ENCODE data around the gene CPN2.
A peak's percentile ranks its signal among the peaks of the same experiment; 100 is the strongest.

Gene CPN2

GRCh38 chr3:194380326-194380725, 29.2 kb upstream of the CPN2 start:
- Histone ChIP-seq H3K36me3 (ENCODE audit: control insufficient read depth, insufficient read depth, low read length, severe bottlenecking) (no peaks in the 10 kb centered on the region), H3K9ac (ENCODE audit: low read length) (no peak overlapping the region), H3K27me3 (replicated peaks; ENCODE audit: control insufficient read depth, insufficient read depth, low read length) (peaks cover 40% of the 10 kb centered on the region), H3K9me3 (ENCODE audit: control insufficient read depth, low read length) (no peaks in the 10 kb centered on the region), H3K4me3 (ENCODE audit: low read length) (no peak overlapping the region), H3K4me1 (ENCODE audit: control insufficient read depth, insufficient read depth, low read length) (no peaks in the 10 kb centered on the region)
- no peak for DNase-seq (ENCODE audit: low read depth)

DNA sequence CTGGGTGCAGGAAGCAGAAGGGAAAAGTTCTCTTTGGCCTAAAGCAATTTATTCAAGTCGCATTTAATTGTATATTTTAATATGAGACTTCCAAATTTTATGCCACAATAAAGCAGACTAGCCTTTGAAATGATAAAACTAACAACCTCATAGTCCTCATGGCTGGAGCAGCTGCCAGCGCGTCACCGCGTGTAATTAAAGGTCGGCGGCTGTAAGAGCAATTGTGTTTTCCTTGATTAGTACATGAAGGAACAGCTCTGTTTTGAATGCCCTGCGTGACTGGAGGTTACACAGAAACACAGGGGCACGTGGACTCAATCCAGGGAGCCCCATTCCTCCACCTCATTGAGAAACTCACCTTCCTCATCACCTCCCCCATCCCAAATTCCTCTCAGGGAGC, 28.5 kb upstream of the CPN2 start:
- H3K4me3 ChIP-seq (ENCODE audit: low read length): no peak overlapping the region
- H3K27me3 ChIP-seq (replicated peaks; ENCODE audit: control insufficient read depth, insufficient read depth, low read length): peaks cover 36% of the 10 kb centered on the region
- H3K9ac ChIP-seq (ENCODE audit: low read length): no peak overlapping the region
- no peaks in the 10 kb centered on the region for H3K9me3 ChIP-seq (ENCODE audit: control insufficient read depth, low read length)
- H3K36me3 ChIP-seq (ENCODE audit: control insufficient read depth, insufficient read depth, low read length, severe bottlenecking): no peaks in the 10 kb centered on the region
- H3K4me1 ChIP-seq (ENCODE audit: control insufficient read depth, insufficient read depth, low read length): no peaks in the 10 kb centered on the region
- no peak for DNase-seq (ENCODE audit: low read depth)

- Histone ChIP-seq H3K9ac (ENCODE audit: low read length) (no peak overlapping the region), H3K4me1 (ENCODE audit: control insufficient read depth, insufficient read depth, low read length) (no peaks in the 10 kb centered on the region), H3K36me3 (ENCODE audit: control insufficient read depth, insufficient read depth, low read length, severe bottlenecking) (no peaks in the 10 kb centered on the region), H3K4me3 (ENCODE audit: low read length) (no peak overlapping the region), H3K27me3 (replicated peaks; ENCODE audit: control insufficient read depth, insufficient read depth, low read length) (peaks cover 32% of the 10 kb centered on the region), H3K9me3 (ENCODE audit: control insufficient read depth, low read length) (no peaks in the 10 kb centered on the region)
- no peak for DNase-seq (ENCODE audit: low read depth)
Observed at GRCh38 chr3:194379231-194379630, 28.1 kb upstream of the CPN2 start.

- no peaks in the 10 kb centered on the region for H3K4me1 ChIP-seq (ENCODE audit: control insufficient read depth, insufficient read depth, low read length)
- no peaks in the 10 kb centered on the region for H3K9me3 ChIP-seq (ENCODE audit: control insufficient read depth, low read length)
- H3K4me3 ChIP-seq (ENCODE audit: low read length): no peak overlapping the region
- H3K9ac ChIP-seq (ENCODE audit: low read length): no peak overlapping the region
- no peaks in the 10 kb centered on the region for H3K36me3 ChIP-seq (ENCODE audit: control insufficient read depth, insufficient read depth, low read length, severe bottlenecking)
- H3K27me3 ChIP-seq (replicated peaks; ENCODE audit: control insufficient read depth, insufficient read depth, low read length): peaks cover 19% of the 10 kb centered on the region
- DNase-seq (ENCODE audit: low read depth): no peak
Observed at GRCh38 chr3:194377708-194378107, 26.6 kb upstream of the CPN2 start.

GRCh38 chr3:194376241-194376560, 25.1 kb upstream of the CPN2 start:
- Histone ChIP-seq H3K4me3 (ENCODE audit: low read length) (no peak overlapping the region), H3K9ac (ENCODE audit: low read length) (no peak overlapping the region), H3K4me1 (ENCODE audit: control insufficient read depth, insufficient read depth, low read length) (no peaks in the 10 kb centered on the region), H3K9me3 (ENCODE audit: control insufficient read depth, low read length) (no peaks in the 10 kb centered on the region), H3K36me3 (ENCODE audit: control insufficient read depth, insufficient read depth, low read length, severe bottlenecking) (no peaks in the 10 kb centered on the region), H3K27me3 (replicated peaks; ENCODE audit: control insufficient read depth, insufficient read depth, low read length) (peaks cover 15% of the 10 kb centered on the region)
- no peak for DNase-seq (ENCODE audit: low read depth)

GRCh38 chr3:194375473-194376240, 24.5 kb upstream of the CPN2 start:
- H3K9me3 ChIP-seq (ENCODE audit: control insufficient read depth, low read length): no peaks in the 10 kb centered on the region
- H3K4me1 ChIP-seq (ENCODE audit: control insufficient read depth, insufficient read depth, low read length): no peaks in the 10 kb centered on the region
- H3K27me3 ChIP-seq (replicated peaks; ENCODE audit: control insufficient read depth, insufficient read depth, low read length): peaks cover 13% of the 10 kb centered on the region
- no peak overlapping the region for H3K4me3 ChIP-seq (ENCODE audit: low read length)
- no peaks in the 10 kb centered on the region for H3K36me3 ChIP-seq (ENCODE audit: control insufficient read depth, insufficient read depth, low read length, severe bottlenecking)
- H3K9ac ChIP-seq (ENCODE audit: low read length): no peak overlapping the region
- DNase-seq (ENCODE audit: low read depth): no peak

DNA sequence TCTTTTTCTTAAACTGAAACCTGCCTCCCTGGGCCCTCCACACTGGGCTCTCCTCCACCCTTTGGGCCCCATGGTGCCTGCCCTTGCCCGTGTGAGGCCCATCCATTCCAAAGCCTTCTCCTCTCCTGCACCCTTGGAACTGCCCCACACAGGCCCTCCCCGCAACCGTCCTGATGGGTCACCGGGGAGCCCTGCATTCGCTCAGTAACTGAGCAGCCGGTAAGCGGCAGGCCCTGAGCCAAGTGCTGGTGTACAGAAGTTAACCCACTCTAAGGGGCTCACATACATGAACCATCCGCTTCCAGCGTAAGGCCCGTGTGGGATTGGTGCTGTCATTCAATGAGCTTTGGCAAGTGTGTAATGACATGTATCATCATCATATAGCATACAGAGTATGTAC, 23.8 kb upstream of the CPN2 start:
- H3K9ac ChIP-seq (ENCODE audit: low read length): no peak overlapping the region
- H3K4me1 ChIP-seq (ENCODE audit: control insufficient read depth, insufficient read depth, low read length): peaks cover under 1% of the 10 kb centered on the region
- H3K27me3 ChIP-seq (replicated peaks; ENCODE audit: control insufficient read depth, insufficient read depth, low read length): peaks cover 6% of the 10 kb centered on the region
- H3K4me3 ChIP-seq (ENCODE audit: low read length): no peak overlapping the region
- no peak for DNase-seq (ENCODE audit: low read depth)
- no peaks in the 10 kb centered on the region for H3K36me3 ChIP-seq (ENCODE audit: control insufficient read depth, insufficient read depth, low read length, severe bottlenecking)
- H3K9me3 ChIP-seq (ENCODE audit: control insufficient read depth, low read length): no peaks in the 10 kb centered on the region

- H3K9ac ChIP-seq (ENCODE audit: low read length): no peak overlapping the region
- no peaks in the 10 kb centered on the region for H3K9me3 ChIP-seq (ENCODE audit: control insufficient read depth, low read length)
- no peak for DNase-seq (ENCODE audit: low read depth)
- H3K4me3 ChIP-seq (ENCODE audit: low read length): no peak overlapping the region
- H3K4me1 ChIP-seq (ENCODE audit: control insufficient read depth, insufficient read depth, low read length): peaks cover 10% of the 10 kb centered on the region
- H3K27me3 ChIP-seq (replicated peaks; ENCODE audit: control insufficient read depth, insufficient read depth, low read length): peaks cover 4% of the 10 kb centered on the region
- no peaks in the 10 kb centered on the region for H3K36me3 ChIP-seq (ENCODE audit: control insufficient read depth, insufficient read depth, low read length, severe bottlenecking)
Observed at GRCh38 chr3:194373899-194374298, 22.8 kb upstream of the CPN2 start.

GRCh38 chr3:194373028-194373427, 21.9 kb upstream of the CPN2 start:
- no peaks in the 10 kb centered on the region for H3K9me3 ChIP-seq (ENCODE audit: control insufficient read depth, low read length)

DNA sequence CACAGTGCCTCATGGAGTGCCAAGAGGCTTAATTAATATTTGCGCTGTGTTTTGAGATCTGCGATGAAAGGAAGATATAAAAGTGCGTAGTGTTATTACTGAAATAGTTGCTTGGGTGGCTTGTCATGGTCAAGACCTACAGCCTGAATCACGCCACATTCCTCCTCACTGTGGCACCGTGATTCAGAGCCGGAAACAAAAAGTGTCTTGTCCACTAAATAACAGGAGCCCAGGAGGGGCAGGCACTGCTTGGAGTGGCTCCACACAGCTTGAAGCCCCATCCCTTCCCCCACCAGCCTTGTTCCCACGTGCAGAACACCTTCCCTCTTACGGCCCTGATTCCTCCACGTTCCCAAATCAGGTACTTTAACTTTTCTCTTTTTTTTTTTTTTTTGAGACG, 19.6 kb upstream of the CPN2 start:
- Histone ChIP-seq H3K27me3 (replicated peaks; ENCODE audit: control insufficient read depth, insufficient read depth, low read length) (peaks cover 4% of the 10 kb centered on the region), H3K4me1 (ENCODE audit: control insufficient read depth, insufficient read depth, low read length) (peaks cover 21% of the 10 kb centered on the region), H3K9me3 (ENCODE audit: control insufficient read depth, low read length) (no peaks in the 10 kb centered on the region), H3K9ac (ENCODE audit: low read length) (no peak overlapping the region), H3K4me3 (ENCODE audit: low read length) (no peak overlapping the region), H3K36me3 (ENCODE audit: control insufficient read depth, insufficient read depth, low read length, severe bottlenecking) (no peaks in the 10 kb centered on the region)
- DNase-seq (ENCODE audit: low read depth): no peak

More at GRCh38 chr3:194373028-194373427, 21.9 kb upstream of the CPN2 start:
- DNase-seq (ENCODE audit: low read depth): no peak
- no peaks in the 10 kb centered on the region for H3K36me3 ChIP-seq (ENCODE audit: control insufficient read depth, insufficient read depth, low read length, severe bottlenecking)
- peaks cover 19% of the 10 kb centered on the region for H3K4me1 ChIP-seq (ENCODE audit: control insufficient read depth, insufficient read depth, low read length)
- peaks cover 4% of the 10 kb centered on the region for H3K27me3 ChIP-seq (replicated peaks; ENCODE audit: control insufficient read depth, insufficient read depth, low read length)
- no peak overlapping the region for H3K4me3 ChIP-seq (ENCODE audit: low read length)
- H3K9ac ChIP-seq (ENCODE audit: low read length): no peak overlapping the region

GRCh38 chr3:194369522-194370279, 18.6 kb upstream of the CPN2 start, which contains the start of gene LRRC15:
Gene LRRC15, minus strand, starts transcription at chr3:194369743. Its CDS starts 8,700 bp downstream, at chr3:194361043.
- Histone ChIP-seq H3K4me1 (ENCODE audit: control insufficient read depth, insufficient read depth, low read length) (peaks cover 27% of the 10 kb centered on the region), H3K36me3 (ENCODE audit: control insufficient read depth, insufficient read depth, low read length, severe bottlenecking) (no peaks in the 10 kb centered on the region), H3K27me3 (replicated peaks; ENCODE audit: control insufficient read depth, insufficient read depth, low read length) (peaks cover 4% of the 10 kb centered on the region), H3K4me3 (ENCODE audit: low read length) (no peak within 1 kb of the TSS), H3K9ac (ENCODE audit: low read length) (no peak within 1 kb of the TSS), H3K9me3 (ENCODE audit: control insufficient read depth, low read length) (no peaks in the 10 kb centered on the region)
- DNase-seq (ENCODE audit: low read depth): peak; percentile 88
